GM21526 (cell line): Measurements from ENCODE around the gene CLCN1.
A peak's percentile ranks its signal among the peaks of the same experiment; 100 is the strongest.

Source experiments
- ATAC-seq: cut with Tn5 transposase; IDR thresholded peaks from one replicate; pipeline ENCODE4 v1.9.1; 2021; ENCODE audit warnings: moderate library complexity; ENCODE audit not compliant: unreplicated experiment, low FRiP score

The CLCN1 gene

DNA sequence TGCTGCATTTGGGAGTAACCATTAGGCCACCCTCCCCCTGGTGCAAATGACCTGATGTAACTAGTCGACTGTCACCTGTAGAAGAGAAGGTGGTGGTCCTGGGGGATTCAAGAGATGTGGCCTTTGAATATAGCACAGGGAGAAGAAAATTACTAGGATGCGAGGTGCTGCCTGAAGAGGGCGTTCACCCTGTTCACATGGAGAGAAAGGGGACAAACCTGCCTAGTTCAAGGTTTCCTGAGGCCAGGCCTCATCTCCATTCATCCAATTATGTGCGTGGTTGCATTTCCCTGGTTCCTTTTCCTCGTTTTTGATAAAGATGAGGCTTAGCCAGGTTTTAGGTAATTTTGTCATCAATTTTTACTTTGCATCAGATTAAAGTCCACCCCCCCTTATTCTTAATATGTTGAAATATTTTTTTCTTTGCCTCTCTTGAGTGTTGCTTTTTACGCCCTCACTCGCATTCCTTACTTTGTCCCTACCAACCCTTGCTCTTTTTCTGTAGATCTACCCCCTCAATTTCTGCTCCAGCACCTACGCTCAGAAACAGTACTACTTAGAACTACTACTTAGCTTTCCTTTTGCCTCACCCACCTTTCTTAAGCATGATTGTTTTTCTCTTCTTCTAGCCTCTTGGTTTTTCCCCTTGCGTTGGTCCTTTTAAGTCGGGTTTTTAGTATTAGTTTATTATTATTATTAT, 13.7 kb downstream of the CLCN1 start:
- ATAC-seq, result no peak

DNA sequence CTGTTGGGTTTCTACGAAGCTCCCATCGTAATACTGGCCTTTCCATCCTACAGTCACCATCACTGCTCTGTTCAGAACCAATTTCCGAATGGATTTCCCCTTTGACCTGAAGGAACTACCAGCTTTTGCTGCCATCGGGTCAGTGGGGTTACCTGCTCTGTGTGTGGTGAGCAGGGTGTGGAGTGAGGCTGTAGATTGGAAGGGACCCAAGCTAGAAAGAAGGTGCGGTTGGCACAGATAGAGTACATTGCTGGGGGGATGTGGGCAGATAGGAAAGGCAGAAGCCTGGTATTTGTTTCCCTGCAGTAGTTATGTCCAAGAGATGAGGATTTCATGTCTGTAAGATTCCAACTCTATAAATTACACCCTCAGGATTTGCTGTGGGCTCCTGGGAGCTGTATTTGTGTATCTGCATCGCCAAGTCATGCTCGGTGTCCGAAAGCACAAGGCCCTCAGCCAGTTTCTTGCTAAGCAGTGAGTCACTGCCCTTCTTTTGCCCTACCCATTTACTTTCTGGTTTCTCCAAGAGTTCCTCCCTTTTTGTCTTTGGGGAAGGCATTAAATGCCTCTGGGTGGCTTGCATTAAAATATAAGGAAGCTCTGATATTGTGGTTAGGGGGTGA, 15.4 kb downstream of the CLCN1 start:
- ATAC-seq, result no peak

DNA sequence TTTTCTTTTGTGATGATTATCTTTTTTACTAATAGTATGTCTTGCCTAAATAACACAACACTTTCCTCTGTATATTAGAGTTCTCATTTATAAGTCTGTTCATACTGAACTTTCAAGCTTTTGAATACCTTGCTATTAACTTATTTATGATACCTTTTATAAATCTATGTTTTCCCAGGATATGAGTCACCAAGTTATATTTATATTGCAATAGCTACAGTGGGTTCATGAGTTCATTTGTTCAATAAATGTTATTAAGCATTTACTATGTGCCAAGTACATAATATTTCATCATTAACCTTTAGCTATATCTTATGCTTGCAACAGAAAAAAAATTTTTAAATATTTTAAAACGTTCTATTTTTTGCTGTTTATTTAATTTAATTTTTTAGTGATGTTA, 18.3 kb downstream of the CLCN1 start:
- ATAC-seq, result no peak

DNA sequence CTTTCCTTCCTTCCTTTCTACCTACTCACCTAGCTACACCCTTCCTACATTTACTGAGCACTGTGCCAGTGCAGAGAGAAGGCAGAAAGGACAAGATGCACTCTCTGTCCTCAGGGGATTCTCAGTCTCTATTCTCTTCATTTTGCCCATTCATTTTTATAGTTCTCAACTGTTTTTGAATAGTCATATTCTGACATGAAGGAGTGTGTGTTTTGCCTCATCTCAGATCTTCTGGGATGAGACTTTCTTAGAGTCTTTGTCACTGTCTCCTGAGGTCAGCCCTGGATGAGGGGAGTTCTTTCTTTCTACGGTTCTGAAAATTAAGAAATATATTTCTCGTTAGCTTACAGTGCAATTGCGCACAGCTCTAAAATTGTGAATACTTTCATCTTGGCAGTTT, 21.3 kb downstream of the CLCN1 start:
- no peak for ATAC-seq

DNA sequence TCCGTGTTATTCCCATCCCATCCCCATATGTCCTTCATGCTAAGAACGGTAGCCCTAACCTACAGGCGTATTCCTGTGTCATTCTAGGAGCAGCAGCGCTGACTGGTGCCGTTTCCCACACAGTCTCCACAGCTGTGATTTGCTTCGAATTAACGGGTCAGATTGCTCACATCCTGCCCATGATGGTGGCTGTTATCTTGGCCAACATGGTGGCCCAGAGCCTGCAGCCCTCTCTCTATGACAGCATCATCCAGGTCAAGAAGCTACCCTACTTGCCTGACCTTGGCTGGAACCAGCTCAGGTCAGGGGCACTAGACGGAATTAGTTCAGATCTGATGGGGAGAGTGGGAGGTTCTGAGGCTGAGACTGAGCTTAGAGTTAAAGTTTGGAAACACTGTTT, 25.9 kb downstream of the CLCN1 start:
- no peak for ATAC-seq

DNA sequence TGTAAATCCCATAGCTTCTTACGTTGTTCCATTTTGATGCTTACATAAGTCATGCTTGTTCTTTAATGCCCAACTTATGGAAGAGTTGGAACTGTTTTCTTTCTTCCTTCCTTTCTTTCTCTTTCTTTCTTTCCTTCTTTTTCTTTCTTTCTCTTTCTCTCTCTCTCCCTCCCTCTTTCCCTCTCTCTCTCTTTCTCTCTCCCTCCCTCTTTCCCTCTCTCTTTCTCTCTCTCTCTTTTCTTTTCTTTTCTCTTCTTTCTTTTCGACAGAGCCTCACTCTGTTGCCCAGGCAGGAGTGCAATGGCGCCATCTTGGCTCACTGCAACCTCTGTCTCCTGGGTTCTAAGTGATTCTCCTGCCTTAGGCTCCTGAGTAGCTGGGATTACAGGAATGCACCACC, 27.7 kb downstream of the CLCN1 start:
- ATAC-seq, result no peak

DNA sequence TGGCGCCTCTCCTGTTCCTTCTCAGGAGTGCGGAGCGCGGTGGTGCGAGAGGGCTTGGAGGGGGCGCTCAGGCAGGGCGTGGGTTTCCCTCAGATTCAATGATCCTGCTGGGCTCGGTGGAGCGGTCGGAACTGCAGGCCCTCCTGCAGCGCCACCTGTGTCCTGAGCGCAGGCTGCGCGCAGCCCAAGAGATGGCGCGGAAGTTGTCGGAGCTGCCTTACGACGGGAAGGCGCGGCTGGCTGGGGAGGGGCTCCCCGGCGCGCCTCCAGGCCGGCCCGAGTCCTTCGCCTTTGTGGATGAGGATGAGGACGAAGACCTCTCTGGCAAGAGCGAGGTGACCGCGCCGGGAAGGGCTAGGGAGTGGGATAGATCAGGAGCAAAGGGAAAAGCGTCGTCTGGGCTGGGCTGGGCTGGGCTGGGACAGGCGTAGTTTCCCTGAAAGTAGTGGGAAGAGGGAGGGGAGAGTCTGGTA, 29.6 kb downstream of the CLCN1 start:
- ATAC-seq, result peak; percentile 79

DNA sequence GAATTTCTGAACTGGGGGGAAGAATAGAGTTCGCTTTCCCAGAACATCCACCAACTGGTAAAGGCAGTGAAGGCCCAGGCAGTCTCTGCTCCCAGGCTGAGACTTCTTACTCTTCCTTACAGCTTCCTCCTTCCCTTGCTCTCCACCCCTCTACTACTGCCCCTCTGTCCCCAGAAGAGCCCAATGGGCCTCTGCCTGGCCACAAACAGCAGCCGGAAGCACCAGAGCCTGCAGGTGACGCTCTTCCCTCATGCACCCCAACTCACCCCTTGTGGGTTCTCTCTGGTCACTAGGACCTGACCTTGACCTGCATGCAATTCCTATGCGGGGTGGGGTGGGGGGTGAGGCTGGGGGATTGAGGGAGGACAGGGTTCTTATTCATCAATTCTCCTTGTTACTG, 30.1 kb downstream of the CLCN1 start:
- ATAC-seq, result no peak

DNA sequence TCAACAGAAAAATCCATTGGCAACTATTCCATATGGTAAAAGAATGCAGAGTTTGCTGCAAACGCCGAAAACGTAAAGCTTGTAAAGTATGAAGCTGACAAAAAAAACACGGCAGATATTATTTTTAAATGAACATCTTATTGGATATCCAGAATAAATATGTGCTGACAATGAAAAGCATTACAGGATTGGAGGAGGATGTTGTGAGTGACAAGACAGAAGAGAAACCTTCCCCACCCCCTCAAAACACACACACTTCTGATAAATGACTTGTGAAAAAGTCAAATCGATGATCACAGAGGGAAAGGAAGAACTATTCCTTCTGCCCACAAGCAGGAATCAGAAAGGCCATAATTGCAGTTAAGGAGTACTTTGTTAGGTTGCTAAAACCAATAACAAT, 32.0 kb downstream of the CLCN1 start:
- ATAC-seq, result no peak

DNA sequence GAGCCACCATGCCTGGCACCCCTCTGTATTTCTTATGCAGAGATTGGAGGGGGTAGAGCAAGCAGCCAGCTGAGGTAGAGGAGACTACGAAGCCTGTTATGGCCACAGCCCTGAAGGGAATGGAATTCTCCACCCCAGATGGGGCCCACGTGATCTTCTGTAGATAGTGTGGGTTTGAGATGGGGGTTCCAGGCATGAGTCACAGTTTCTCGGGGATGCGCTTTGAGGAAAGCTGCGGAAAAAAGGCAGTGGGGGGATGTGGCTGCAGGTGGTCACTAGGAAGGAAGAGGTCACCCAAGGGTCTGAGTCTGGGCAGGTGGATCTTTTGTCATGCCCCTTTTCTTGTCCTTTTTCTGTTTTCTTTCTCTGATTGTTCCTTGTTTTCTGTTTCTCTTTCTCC, 35.1 kb downstream of the CLCN1 start:
- ATAC-seq, result no peak

DNA sequence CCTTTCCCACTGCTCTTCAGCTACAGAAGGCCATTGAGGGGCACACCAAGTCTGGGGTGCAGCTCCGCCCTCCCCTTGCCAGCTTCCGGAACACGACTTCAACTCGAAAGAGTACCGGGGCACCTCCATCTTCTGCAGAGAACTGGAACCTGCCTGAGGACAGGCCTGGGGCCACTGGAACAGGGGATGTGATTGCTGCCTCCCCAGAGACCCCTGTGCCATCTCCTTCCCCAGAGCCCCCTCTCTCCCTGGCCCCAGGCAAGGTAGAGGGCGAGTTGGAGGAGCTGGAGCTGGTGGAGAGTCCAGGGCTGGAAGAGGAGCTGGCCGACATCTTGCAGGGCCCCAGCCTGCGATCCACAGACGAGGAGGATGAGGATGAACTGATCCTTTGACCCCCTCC, 35.7 kb downstream of the CLCN1 start:
- no peak for ATAC-seq

DNA sequence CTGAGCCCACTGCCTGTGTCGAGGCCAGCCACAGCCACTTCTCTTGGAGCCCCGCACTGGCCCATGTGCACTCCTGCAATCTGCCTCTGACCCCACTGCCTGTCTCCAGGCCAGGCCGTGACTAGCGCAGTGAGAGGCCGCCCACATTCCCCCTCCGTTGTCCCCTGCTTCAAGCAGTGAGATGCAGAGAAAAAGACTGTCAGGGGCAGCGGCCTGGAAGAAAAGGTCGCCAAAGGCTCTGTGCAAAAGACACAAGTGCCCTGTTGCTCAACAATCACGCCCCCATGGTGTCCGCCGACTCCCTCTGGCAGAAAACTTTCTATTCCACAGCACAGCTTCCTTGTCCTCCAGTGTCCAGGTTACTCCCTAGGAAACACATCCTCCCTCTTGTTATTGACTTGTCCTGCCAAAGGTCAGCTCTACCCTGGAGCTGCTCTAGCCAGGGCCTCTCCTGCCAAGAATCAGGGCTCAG, 36.7 kb downstream of the CLCN1 start:
- ATAC-seq, result no peak

DNA sequence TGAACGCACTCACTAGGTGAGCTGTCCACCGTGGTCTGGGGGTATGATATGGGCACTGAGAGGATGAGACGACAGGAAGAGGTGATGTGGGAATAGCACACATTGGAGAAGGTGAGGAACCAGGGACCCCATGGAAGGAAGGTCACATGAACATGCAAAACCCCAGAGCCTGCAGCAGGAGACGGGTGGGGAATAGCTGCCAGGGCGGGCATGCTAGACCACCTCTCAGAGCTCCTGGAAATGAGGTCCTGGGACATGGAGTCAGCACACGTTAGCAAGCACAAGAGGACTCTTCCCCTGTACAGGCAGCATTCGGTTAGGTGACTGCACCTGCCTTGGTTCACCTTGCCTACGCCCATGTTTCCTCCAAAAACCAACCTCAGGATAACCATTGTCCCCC, 38.5 kb downstream of the CLCN1 start:
- no peak for ATAC-seq

DNA sequence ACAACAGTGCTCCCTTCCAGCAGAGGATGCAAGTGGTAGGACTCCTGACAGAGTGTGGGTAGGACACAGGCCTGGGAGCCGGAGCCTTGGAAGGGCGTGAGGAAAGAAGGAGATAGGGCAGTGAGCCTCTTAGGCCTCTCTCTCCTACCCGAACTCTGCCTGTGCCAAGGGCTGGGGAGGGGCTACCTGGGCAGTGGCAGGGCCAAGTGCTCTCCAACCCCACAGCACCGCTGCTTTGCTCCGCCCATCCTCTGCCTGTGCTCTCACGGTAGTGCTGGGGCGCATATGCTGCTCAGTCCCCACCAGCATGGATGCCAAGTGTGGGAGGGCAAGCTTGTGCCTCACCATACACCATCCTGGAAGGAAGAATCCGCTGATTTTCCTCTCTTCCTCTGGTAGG, 39.1 kb downstream of the CLCN1 start:
- no peak for ATAC-seq

DNA sequence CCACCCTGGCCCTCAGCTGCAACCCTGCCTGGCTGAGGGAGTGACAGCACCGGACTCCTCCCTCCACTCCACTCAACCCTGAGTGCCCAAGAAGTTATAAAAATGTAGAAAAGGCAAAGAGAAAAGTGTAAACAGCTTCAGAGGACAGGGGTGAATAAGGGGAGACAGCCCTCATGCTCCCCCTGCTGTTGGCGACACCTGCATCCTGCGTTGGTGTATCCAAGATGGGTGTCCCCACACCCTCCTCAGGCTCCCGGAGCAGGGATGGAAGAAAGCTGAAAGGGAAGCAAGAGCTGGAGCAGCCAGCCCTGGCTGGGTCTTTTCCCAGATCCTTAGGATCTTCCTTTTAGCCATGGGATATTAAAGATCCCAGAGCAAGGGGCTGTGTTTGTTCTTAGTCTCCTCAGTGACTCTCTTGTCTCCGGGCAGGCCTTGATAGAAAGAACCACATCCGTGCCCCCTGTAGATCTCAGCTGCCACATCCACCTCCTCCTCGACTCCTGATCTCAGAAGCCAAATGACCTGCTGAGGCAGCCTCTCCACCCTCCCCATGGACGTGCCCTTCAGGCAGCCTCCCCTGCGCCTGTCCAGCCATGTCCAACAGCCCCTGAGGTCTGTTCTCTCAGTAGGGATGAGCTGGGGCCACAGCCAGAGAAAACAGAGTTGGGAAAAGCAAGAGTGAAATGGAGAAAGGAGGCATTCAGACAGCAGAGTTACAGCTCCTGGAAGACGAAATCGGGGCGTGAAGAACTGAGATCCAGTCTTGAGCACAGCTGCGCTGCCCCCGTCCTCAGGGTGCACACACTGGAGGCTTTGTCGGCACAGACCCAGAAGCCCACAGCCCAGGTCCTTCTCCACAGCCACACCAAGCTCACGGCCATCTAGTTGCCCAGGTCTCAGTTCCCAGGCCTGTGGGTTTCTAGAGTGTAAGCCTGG, 39.8 kb downstream of the CLCN1 start:
- no peak for ATAC-seq

DNA sequence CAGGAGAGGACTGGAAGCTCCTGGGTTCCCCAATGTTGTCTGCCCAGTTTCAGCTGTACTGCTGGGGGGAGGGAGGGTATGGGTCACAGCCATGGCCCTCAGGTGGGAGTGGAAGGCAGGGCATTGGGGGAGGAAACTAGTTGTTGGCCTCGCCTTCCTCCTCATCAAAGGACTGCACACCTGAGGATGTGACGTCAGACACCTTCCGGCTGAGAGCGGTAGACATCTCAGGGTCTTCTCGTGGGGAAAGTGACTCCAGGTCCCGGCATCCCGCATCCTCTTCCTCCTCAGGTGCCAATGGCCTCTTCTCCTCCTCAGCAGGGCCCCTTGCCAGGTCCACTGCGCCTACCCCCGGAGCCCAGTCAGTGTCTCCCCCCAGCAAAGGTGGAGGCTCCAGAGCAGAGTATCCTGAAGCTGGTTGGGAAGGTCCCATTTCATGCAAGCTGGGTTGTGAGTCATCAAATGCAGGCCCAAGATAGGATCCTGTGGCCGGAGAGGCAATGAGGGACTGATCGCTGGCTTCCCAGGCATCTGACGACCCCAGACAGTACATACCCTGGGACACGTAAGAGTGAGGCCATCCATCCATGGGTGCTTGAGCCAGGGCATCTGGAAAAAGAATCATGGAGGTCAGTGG, 40.6 kb downstream of the CLCN1 start:
- ATAC-seq, result no peak

DNA sequence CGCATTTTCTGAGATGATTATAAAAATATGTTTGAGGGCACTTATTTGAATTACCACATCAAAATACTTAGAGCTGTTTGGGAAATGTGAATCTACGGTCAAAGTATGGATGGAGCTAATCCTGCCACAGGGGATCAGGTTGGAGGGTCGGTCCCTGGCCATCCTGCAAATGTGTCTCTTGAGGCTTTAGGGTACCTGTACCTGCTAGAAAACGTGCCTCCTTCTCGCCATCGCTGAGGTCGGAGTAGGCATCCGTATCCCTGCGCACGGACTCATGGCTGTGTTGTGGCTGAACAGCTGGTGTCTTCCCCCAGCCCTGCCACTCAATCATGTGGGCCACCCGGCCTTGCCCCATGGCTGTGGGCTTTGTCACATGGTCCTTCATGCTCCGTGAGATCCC, 42.7 kb downstream of the CLCN1 start:
- no peak for ATAC-seq

DNA sequence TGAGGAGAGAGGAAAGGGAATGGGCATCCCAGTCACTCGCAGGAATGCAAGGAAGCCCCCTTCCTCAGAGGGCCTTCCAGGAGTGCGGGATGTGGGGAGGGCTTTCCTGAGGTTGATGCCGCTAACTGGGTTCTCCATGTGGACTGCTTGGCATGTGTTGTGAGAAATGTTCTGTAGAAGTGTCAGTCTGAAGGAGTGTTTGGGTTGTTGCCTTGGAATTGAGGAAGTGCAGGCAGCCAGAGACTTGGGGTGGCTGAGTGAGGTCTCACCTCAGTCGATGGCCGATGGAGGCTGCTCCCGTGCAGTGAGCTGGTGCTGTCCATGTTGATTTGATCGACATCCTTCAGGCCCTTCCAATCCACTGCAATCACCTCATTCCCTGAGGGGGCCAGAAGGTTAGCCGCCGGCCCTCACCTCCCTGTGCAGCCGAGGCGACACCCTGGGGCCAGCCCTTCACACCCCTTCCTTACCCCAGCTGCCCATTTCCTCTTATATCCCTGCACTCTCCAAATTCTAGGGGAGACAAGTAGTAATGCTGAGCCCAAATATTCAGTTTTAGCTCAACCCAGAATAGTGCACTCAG, 44.0 kb downstream of the CLCN1 start:
- no peak for ATAC-seq

DNA sequence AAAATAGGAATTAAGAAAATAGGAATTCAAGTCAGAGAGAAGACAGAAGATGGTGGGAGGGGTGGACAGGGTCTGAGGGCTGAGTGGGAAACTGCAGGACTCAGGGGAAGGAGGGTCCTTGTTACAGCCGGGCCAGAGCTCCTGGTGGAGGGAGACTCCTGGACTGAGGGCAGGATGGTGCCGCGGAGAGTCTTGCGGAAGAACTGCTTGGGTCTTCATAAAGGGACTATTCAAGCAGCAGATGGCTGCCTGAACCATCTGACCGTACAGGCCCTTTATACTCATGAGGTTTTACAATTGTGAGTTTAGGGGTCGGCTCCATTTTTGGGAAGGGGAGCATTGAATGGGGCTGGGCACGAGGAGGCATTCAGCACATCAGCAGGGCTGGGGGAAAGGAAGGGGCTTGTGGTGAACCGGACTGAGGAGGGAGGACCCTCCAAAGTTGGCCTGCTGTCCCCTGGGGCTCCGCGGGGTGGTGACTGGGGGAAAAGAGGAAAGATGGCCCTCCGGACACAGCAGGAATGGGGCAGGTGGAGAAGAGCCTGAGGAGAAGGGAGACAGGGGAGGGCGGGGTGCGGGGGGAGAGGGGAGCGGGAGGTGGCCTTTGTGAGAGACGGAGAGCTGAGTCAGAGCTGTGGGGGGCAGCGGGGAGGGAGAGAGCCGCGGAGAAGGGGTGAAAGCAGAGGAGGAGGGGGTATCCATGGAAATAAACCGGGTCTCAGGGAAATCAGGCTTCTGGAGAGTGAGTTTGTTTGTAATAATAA, 45.1 kb downstream of the CLCN1 start:
- no peak for ATAC-seq
